Ectodermal cell (in vitro differentiated cells): ENCODE measurements around the gene PRPS1. TPM values are rescaled to one million over a fixed set of nuclear protein-coding genes. Genes with fewer than 3 reads are reported as not detected.

ENCODE experiments used
- H3K27ac ChIP-seq: 2 replicates; pipeline ENCODE4 v1.7.0; 2013; ENCODE audit warnings: mild to moderate bottlenecking, low read depth, low read length; ENCODE audit not compliant: insufficient read depth, poor library complexity, severe bottlenecking
- H3K27me3 ChIP-seq: 2 replicates; pipeline ENCODE4 v1.7.0; 2013; ENCODE audit warnings: mild to moderate bottlenecking, low read length; ENCODE audit not compliant: insufficient read depth, control insufficient read depth, poor library complexity, severe bottlenecking
- H3K36me3 ChIP-seq: one replicate; pipeline ENCODE4 v1.7.0; 2013; ENCODE audit warnings: low read length; ENCODE audit not compliant: control insufficient read depth, insufficient read depth
- H3K4me1 ChIP-seq: one replicate; pipeline ENCODE4 v1.7.0; 2013; ENCODE audit warnings: low read length; ENCODE audit not compliant: control insufficient read depth, insufficient read depth
- H3K4me3 ChIP-seq: 2 replicates; pipeline ENCODE4 v1.7.0; 2013; ENCODE audit warnings: low read depth, low read length, control low read depth; ENCODE audit not compliant: insufficient read depth
- H3K9me3 ChIP-seq: 2 replicates; pipeline ENCODE4 v1.7.0; 2013; ENCODE audit warnings: mild to moderate bottlenecking, low read length, moderate library complexity; ENCODE audit not compliant: control insufficient read depth
- WGBS, 2 experiments: methylation state at CpG; one replicate each; pipeline ENCODE4 v1.1.7; 2013; ENCODE audit warnings: missing lambda C conversion rate in 2 of 2; 5-methylcytosine and 5-hydroxymethylcytosine counted together
- polyA plus RNA-seq, 4 experiments: library from polyadenylated mRNA; stranded (reverse); fragments of 50-300 nt; gene quantifications; one replicate each; pipeline ENCODE4 v1.2.3, GENCODE V29; 2013

Gene PRPS1
- 75.6 TPM for polyA plus RNA-seq (2013, experiment 1 of 4)
- polyA plus RNA-seq (2013, experiment 2 of 4), result 72.0 TPM
- polyA plus RNA-seq (2013, experiment 3 of 4), result 62.4 TPM
- polyA plus RNA-seq (2013, experiment 4 of 4), result 66.9 TPM

- no peaks in the 10 kb centered on the region for H3K9me3 ChIP-seq
- 0 to 1% methylated on average over 37 of the region's 37 CpGs for WGBS, 2 experiments
- peak within 1 kb of the TSS; percentile 68 for H3K4me3 ChIP-seq
- H3K36me3 ChIP-seq, result no peaks in the 10 kb centered on the region
- no peak within 1 kb of the TSS for H3K27ac ChIP-seq
- no peaks in the 10 kb centered on the region for H3K27me3 ChIP-seq
- H3K4me1 ChIP-seq, result no peaks in the 10 kb centered on the region
Measured at GRCh38 chrX:107627838-107628661, at the start of gene PRPS1. TSS of gene PRPS1 (plus strand) at chrX:107628510. CDS start at chrX:107628629, 119 bp downstream.

DNA sequence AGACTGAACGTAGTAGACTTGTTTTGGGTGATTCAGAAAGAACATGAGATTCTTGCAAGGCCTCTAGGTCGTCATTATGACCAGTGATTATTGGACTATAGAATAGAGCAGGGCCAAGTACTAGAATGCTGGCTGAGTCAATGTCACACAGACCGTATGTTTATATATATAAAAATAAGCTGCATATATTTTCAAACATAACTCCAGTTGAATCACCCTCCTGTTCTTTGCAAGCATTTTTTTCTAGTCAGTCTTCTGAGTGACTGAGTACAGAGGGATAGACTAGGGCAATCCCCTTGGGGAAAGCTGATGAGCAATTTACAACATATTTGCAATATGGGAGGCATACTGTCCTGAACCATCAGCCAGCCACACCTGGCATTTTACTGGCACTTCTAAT is 48.4 kb upstream of the PRPS1 start:
- 83 to 89% methylated on average over 2 of the region's 3 CpGs for WGBS, 2 experiments
- no peaks in the 10 kb centered on the region for H3K9me3 ChIP-seq

DNA sequence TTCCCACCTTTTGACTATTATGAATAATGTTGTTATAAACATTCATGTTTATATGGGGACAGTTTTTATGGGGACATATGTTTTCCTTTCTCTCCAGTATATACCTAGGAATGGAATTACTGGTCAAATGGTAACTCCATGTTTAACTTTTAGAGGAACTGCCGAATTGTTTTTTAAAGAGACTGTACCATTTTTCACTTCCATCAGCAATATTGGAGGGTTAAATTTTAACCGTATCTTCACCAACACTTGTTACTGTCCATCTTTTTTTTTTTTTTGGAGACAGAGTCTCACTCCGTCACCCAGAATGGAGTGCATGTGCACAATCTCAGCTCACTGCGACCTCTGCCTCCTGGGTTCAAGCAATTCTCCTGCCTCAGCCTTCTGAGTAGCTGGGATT is 46.4 kb upstream of the PRPS1 start:
- no peaks in the 10 kb centered on the region for H3K4me1 ChIP-seq
- 94 to 98% methylated on average over 4 of the region's 4 CpGs for WGBS, 2 experiments
- no peaks in the 10 kb centered on the region for H3K36me3 ChIP-seq
- no peak overlapping the region for H3K4me3 ChIP-seq
- H3K9me3 ChIP-seq, result no peaks in the 10 kb centered on the region
- no peaks in the 10 kb centered on the region for H3K27me3 ChIP-seq
- H3K27ac ChIP-seq, result no peak overlapping the region

More for the DNA sequence above, 48.4 kb upstream of the PRPS1 start:
- Histone ChIP-seq H3K27me3 (no peaks in the 10 kb centered on the region), H3K27ac (no peak overlapping the region), H3K4me1 (no peaks in the 10 kb centered on the region), H3K4me3 (no peak overlapping the region), H3K36me3 (no peaks in the 10 kb centered on the region)

DNA sequence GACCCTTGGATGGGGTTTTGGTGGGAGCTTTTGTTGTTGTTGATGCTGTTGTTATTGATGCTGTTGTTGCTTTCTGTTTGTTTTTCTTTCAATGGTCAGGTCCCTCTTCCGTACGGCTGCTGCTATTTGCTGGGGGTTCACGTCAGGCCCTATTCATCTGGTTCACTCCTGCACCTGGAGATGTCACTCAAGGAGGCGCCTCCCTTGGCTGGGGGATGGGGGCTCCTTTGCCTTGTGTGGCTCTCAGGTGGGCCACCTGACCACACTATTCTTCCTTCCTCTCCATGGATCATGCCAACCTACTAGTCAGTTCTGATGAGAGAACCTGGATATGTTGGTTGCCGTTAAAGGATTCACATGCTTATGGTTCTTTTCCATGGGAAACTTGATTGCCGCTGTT is 39.1 kb upstream of the PRPS1 start:
- WGBS, 2 experiments, result 78% methylated on average over 5 to 6 of the region's 6 CpGs

DNA sequence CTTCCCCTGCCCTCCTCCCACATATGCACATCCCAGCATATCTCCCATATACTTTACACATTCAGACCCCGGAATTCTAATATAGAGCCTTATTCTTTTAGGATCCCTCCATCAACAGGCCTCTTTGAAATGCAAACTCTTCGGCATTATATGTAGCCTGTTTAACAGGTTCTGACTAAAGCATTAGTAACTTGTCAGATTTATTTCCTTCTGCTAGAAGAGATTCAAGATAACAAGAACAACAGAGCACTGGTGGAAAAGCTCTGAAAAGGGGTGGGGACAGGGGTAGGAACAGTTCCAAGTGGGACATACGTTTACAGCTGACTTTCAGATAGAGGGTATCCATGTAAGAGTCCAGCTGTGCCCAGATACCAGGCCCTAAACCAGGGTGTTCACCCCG is 31.7 kb upstream of the PRPS1 start:
- 83 to 90% methylated on average over 3 to 4 of the region's 4 CpGs for WGBS, 2 experiments
- Histone ChIP-seq H3K4me3 (no peak overlapping the region), H3K36me3 (no peaks in the 10 kb centered on the region), H3K27me3 (no peaks in the 10 kb centered on the region), H3K9me3 (no peaks in the 10 kb centered on the region), H3K4me1 (no peaks in the 10 kb centered on the region), H3K27ac (no peak overlapping the region)

More for the DNA sequence above, 39.1 kb upstream of the PRPS1 start:
- Histone ChIP-seq H3K27ac (no peak overlapping the region), H3K9me3 (no peaks in the 10 kb centered on the region), H3K4me1 (no peaks in the 10 kb centered on the region), H3K4me3 (no peak overlapping the region), H3K27me3 (no peaks in the 10 kb centered on the region), H3K36me3 (no peaks in the 10 kb centered on the region)

GRCh38 chrX:107597264-107597663 is 31.0 kb upstream of the PRPS1 start:
- whole genome bisulfite sequencing, 2 experiments, result 94% methylated on average over 13 of the region's 13 CpGs
- H3K27me3 ChIP-seq, result no peaks in the 10 kb centered on the region
- H3K9me3 ChIP-seq, result no peaks in the 10 kb centered on the region
- H3K4me1 ChIP-seq, result no peaks in the 10 kb centered on the region
- no peak overlapping the region for H3K4me3 ChIP-seq
- H3K36me3 ChIP-seq, result no peaks in the 10 kb centered on the region
- no peak overlapping the region for H3K27ac ChIP-seq

DNA sequence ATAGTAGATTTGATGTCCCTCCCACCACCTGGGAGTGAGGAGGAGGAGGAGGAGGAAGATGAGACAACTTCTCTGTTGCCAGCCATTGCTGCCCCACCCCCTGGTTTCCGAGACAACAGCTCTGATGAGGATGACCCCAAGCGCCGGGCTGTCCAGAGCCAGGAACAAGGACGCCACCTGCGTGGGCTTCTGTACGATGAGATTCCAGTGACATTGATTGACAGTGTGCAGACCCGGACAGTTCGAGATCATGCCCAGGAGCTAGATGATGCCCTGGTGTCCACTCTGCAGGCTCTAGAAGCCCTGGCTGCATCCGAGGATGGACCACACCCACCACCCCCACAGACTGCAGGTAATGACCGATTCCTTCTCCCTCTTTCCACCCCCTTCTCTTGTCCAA is 30.5 kb upstream of the PRPS1 start:
- 90 to 93% methylated on average over 10 of the region's 10 CpGs for WGBS, 2 experiments
- no peaks in the 10 kb centered on the region for H3K9me3 ChIP-seq
- H3K4me3 ChIP-seq, result no peak overlapping the region

DNA sequence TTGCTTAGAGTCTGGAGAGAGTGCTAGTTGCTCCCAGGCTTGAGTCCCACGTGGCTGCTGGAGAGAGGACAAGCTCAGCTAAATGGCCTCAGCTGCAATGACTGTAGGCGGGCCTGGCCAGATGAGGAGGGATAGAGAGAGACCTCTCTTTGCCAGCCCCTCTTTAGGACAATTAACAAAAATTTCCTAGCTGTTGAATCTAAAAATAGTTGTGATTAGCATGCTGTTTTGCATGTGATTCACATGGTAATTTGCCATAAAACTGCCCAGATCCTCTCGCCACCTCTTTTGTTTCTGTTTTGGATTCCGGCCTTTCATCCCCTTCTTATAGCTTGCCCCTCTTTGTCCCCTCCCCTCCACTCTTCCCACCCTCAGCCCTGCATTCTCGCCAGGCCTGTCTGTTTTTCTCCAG is 28.9 kb upstream of the PRPS1 start:
- Histone ChIP-seq H3K27ac (no peak overlapping the region), H3K27me3 (no peaks in the 10 kb centered on the region), H3K4me1 (no peaks in the 10 kb centered on the region), H3K36me3 (no peaks in the 10 kb centered on the region), H3K4me3 (no peak overlapping the region), H3K9me3 (no peaks in the 10 kb centered on the region)
- WGBS, 2 experiments, result 58 to 60% methylated on average over 5 of the region's 5 CpGs

More for the DNA sequence above, 30.5 kb upstream of the PRPS1 start:
- no peaks in the 10 kb centered on the region for H3K36me3 ChIP-seq
- H3K27ac ChIP-seq, result no peak overlapping the region
- H3K4me1 ChIP-seq, result no peaks in the 10 kb centered on the region
- no peaks in the 10 kb centered on the region for H3K27me3 ChIP-seq

GRCh38 chrX:107600366-107600765 is 27.9 kb upstream of the PRPS1 start:
- no peaks in the 10 kb centered on the region for H3K36me3 ChIP-seq
- H3K27ac ChIP-seq, result no peak overlapping the region
- H3K4me3 ChIP-seq, result no peak overlapping the region
- 94 to 95% methylated on average over 10 of the region's 10 CpGs for WGBS, 2 experiments
- H3K4me1 ChIP-seq, result no peaks in the 10 kb centered on the region
- no peaks in the 10 kb centered on the region for H3K9me3 ChIP-seq
- no peaks in the 10 kb centered on the region for H3K27me3 ChIP-seq

DNA sequence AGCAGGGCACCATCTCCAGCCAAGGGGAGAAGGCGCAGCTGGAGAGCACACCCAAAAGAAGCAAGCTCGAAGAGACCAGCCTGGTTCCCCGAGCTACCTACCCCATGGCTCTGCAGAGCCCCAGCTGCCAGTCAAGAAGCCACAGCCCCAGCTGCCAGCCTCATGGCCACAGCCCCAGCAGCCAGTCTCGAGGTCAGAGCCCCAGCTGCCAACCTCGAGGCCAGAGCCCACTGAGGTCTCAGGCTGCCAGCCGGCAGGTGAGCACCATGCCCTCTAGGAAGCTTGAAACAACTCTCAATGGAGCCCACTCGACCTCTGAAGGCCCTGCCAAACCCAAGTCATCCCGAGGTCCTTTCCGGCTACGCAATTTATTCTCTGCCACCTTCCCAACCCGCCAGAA is 27.0 kb upstream of the PRPS1 start:
- Histone ChIP-seq H3K4me3 (no peak overlapping the region), H3K36me3 (no peaks in the 10 kb centered on the region), H3K27ac (no peak overlapping the region), H3K27me3 (no peaks in the 10 kb centered on the region), H3K4me1 (no peaks in the 10 kb centered on the region), H3K9me3 (no peaks in the 10 kb centered on the region)
- WGBS, 2 experiments, result 93 to 96% methylated on average over 10 to 11 of the region's 11 CpGs
